CD4-positive, alpha-beta T cell treated with Interleukin-1 beta for 1 hour (primary cell): ENCODE measurements around the gene SCN2A.

Source experiments
- DNase-seq, 2 donors: peaks; one replicate each; pipeline ENCODE4 v3.0.0-alpha.2; 2020 to 2022

SCN2A gene

DNA sequence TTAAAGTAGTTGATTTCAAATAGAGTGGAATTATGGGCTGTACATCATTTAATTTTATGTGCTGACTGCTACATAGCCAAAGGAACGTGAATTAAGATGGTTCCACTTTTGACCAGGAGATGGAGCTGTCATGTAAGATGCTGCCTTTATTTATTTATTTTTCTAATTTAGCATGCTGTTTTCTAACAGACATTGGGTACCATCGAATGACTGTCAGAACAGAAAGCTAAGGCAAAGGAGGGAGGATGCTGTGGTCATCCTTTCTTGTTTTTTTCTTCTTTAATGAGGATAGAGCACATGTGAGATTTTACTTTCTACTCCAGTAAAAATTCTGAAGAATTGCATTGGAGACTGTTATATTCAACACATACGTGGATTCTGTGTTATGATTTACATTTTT lies at the start of gene SCN2A:
TSS of gene SCN2A (plus strand) at position 185 of the 400 bp plus-strand sequence. CDS start 56,410 bp downstream, outside the sequence.
- peak in 1 of 2 donors; percentile 4 for DNase-seq

DNA sequence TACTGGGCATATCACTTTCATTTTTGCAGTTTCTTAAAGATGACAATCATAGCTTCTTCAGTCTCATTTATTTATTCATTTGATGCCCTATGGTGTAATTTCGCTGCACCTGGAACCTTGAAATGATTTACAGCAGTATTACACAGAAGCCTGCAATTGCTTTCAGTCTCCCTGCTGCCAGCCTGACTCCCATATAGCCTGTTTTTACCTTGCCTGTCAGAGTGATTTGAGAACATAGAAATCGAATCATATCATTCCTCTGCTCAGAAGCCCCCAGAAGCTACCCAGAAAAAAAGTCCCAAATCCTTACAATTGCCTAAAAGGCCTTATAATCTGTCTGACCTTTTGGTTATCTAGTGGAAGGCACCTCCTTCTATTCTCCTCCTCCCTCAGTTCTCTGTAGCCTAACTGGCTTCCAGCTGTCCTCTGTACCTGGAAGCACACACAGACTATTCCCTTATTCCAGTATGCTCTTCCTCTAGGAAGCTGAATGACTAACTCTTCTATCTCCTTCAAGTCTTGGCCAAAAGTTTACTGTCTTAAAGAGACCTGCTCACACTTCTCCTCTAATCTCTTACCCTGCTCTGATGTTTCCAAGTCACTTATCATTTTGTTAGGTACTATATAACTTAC lies 48.0 kb upstream of the SCN2A start:
- no peak for DNase-seq

DNA sequence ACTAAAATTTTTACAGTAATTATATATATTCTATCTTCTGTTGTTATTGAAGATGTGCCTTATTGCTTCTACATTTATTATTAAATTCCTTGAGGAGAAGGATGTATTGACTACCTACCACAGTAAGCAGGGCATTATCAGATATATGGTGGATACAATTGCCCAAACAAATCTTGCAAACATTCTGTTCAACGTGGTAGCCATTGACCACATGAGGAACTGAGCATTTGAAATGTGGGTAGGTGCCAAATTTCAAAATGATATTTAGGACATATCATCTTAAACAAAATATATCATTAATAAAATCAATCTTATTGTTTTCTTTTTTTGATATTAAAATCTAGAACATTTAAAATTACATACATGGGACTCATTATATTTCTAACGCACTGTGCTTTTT lies 46.5 kb upstream of the SCN2A start:
- DNase-seq: no peak

DNA sequence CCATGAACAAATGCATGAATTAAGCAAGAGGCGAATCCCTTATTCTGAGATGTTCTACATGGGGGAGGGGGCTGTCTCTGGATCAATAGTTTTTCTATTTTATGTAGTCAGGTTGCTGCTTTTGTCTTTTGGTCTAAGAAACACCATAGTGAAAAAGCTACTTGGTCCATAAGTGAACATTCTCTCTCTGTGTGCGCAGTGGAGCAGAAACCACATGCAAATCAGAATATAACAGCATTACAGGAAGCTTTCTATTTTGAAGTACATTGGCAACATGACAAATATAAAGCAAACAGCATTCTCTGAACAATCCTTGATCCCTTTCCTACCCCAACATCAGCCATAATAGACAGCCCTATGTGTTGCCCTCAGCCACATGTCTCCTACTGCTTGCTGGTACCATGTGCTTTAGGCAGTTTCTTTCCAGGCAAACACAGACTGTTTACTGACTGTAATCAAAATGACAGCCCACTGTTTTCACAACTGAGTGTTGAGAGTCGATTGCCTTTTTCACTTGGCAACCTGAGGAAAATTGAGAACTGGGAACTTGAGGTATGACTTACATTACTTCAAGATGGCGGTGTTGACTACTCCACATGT lies 45.9 kb upstream of the SCN2A start:
- DNase-seq: peak in 1 of 2 donors; percentile 6

DNA sequence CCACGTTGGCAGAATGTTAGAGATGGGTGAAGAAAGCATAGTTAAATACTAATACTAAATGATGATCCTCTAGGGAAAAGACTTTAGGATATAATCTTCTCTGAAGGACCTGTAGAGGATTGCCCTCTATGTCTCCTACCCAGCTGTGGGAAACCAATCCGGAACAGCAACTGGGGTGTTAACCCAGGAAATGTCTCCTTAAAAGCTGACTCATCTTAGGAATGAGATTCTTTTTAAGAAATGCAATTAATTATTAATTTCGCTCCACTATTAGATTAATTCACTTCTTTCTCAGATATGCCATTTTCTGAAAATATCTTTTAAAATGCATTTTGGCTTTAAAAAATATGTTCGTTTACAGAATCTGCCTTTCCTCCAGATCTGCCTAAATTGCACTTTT lies 42.8 kb upstream of the SCN2A start:
- DNase-seq: no peak

DNA sequence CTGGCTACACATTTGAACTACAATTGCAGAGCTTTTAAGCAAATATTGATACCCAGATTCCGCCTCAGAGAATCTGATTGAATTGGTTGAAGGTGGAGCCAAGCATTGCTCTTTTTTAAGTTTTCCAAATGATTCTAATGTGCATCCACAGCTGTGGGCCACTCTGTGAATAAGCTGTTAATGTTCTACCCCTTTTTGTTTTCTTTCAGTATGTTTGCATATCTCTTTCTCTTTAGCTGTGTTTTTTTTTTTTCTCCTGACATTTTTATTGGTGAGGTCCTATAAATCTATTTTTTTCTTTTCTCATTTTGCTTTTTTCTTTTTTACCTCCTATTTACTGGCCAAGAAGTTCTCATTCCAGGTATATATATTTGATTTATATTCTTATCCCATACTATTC lies 41.9 kb upstream of the SCN2A start:
- no peak for DNase-seq

DNA sequence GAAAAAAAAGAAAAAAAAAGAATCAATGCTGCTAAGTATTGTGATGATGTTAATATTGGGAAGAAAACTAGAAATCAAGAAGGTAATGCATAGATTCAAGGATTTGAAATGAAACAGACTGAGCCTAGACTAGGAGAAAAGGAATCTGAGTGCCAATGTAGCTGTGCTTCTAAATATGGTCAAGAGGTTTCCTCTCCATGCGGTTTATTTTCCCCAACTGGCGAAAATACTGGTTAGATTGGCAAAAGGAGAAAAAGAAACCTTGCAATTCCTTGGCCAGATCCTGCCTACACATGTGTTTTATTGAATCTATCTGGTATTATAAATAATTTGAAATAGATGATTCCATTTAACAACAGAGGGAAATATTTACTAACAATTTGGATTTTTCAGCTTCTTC lies 41.0 kb upstream of the SCN2A start:
- DNase-seq: no peak

DNA sequence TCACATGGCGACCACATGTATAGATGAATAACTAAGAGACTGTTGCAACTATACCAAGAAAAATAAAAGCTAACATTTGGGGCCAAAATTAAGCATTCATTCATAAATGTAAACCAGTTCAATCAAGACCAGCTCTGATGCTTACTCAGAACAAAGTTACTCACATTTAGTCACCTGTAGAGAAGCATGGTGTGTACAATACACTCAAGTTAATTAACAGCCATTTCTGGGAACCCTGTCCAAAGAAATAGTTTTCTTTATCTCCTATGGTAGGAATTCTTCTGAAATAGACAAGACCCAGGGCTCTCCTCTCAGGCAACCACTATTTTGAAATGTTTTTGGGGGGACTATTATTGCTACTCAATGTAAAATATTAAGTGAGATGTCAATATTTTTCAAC lies 37.0 kb upstream of the SCN2A start:
- no peak for DNase-seq

DNA sequence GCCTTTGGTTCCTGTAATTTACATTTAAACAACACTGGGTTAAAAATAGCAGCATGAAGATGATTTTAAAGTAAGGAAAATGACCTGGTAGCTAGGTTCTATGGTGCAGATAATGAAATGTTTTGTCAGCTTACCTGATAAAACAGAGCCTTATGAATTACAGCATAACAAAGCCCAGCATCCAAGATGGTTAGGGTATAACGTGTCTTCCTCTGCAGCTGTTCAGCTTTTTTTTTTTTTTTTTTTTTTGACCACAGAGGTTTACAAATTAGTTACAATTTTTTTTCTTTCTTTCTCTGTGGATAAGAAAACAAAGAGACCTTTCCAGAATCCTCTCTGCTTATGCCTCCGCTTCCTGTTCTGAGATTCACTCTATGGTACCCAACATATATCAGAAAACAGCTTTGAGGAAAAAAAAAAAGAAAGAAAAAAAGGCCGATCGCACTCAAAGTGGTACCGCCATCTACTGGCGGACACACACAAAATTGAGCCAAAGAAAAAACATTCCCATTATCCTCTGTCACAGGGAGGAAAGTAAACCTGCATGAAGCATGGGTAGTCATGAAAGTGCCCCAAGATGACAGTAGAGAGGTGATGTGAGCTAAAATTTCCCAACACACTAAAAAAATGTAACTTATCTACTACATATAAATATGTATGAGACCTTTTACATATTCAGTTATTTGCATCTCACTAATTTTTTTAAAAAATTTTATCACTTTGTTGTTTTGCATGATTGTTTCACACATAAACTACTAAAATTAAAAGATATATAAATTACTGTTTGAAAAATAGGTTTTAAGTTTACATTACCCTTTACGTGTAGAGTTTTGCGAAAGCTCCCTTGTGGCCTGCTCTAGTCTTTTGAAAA lies 35.3 kb upstream of the SCN2A start, which contains the start of gene SCN3A:
TSS of gene SCN3A (minus strand) at position 362 of the 871 bp plus-strand sequence. CDS start 27,656 bp downstream, outside the sequence.
- peak in 1 of 2 donors; percentile 3 for DNase-seq

DNA sequence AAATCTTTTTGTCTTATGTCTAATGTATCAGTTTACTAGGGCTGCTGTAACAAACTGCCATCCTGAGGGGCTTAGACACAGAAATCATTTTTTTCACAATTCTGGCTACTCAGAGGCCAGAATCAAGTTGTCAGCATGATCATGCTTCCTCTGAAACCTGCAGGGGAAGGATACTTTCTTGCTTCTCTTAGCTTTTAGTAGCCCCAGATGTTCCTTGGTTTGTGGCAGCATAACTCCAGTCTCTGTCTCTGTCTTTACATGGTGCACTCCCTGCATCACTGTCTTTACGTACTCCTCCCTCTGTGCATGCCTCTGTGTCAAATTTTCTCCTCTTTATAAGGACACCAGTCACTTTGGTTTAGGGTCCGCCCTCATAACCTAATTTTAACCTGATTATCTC lies 33.3 kb upstream of the SCN2A start:
- no peak for DNase-seq

DNA sequence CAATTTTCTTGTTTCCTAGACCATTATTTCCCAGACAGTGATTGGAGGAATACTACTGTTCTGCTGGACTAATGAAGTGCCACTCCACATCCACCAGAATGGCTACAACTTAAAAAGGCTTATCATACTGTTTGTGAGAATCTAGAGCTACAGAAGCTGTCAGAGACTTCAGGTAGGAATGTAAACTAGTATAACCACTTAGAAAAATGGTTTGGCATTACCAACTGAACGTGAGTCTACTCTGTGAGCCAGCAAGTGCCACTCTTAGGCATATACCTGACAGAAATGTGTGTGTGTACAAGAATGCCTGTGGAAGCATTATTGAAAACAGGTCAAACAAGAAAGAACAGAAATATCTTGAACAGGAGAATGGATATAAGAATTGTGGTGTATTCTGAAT lies 31.1 kb upstream of the SCN2A start:
- DNase-seq: no peak

DNA sequence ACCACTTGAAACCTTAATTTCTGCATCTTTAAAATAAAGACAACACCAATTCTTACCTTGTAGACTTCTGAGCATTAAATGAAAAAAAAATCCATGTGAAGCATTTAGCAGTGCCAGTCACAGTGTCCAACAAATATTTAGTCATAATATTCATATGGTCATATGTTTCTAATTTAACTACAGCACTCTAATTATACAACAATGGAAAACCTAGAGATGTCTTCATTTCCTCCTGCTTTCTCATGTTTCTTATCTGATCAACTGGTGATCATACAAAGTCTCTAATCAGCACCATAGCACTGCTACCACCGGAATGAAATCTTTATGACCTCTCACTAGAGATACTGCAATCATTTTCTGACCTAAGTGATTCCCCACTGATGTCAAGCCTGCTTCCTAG lies 25.1 kb upstream of the SCN2A start:
- DNase-seq: no peak

DNA sequence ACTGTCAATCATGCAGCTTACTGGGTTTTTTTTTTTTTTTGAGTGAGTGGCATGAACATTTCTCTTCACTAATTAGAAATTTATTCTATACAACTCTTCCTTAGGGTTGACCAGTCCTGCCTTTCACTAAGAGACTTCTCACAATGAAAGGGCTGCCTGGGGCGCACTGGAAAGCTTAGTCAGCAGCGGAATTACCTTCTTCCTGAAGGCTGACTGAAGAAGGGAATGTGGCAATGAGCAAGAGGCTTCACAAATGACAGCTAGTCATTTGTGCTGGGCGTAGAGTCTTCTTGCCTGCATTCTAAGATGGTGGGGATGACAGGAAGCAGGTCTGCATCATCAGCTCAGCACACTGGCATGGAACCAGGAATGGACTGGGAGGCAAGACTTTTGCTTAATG lies 19.7 kb upstream of the SCN2A start:
- DNase-seq: no peak

DNA sequence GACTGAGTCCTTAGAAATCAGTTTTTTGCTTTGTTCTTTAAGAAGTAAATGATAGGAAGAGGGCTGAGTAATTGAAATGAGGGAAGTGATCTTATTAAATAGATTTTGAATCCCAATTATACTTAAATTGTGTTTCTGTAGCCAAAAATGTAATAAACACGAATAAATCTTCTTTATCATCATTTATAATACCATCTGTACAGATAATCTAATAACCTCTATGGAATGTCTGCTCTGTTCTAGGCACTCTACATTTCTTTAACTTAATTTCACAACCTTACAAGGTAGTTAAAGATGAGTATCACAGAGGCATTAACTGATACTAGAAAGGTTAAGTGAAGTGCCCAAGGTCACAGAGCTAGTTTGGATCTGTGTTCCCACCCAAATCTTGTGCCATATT lies 14.3 kb upstream of the SCN2A start:
- no peak for DNase-seq

DNA sequence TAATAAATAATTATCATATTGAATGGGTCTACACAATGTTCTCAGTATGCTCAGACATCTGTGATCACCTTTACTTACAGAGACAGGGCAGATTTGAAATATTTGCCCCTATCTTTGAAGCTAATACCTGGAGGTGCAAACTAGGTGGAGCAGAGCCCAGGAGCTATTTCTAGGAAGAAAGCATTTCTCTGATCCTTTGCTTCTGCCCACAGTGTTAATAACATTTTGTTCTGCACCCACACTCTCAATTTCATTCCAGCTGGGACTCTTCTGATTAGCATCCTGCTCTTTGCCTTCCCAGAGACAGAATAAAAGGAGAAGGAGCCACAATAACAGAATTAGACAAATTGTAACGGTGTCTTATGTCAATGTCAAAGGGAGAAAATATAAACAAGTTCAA lies 11.6 kb upstream of the SCN2A start:
- DNase-seq: no peak

DNA sequence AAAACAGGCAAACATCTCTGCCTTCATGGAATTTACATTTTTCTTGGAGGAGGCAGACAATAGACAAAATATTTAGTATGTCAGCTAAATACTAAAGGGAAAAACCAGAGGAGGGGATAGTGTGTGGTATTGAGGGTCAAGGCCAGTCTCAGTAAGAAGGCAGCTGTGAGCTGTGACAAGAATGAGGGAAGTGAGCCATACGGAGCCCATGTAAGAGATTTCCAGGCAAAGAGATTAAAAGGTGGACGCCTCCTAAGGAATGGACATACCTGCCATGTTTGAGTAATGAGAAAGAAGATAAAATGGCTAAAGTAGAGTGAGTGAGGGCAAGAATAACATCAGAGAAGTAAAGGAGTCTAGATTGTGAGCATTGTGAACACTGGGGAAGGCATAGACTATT lies 2.2 kb upstream of the SCN2A start:
- DNase-seq: no peak

DNA sequence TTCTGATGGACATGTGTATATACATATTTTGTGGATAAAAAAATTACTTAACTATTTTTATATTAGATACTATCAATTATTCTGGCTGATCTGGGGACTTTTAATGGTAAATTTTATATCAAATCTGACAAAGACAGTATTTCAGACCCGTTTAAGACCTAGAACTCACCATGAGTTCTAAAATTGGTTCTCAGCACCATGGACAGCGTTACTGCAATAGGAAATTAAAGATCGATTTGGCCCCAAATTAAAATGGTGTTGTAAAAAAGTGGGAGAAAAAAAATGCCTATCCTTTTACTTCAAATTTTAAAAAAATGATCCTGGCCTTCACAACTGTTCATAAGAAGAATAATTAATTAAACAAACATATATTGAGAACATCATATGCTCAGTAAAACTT lies 919 bp upstream of the SCN2A start:
- no peak for DNase-seq

DNA sequence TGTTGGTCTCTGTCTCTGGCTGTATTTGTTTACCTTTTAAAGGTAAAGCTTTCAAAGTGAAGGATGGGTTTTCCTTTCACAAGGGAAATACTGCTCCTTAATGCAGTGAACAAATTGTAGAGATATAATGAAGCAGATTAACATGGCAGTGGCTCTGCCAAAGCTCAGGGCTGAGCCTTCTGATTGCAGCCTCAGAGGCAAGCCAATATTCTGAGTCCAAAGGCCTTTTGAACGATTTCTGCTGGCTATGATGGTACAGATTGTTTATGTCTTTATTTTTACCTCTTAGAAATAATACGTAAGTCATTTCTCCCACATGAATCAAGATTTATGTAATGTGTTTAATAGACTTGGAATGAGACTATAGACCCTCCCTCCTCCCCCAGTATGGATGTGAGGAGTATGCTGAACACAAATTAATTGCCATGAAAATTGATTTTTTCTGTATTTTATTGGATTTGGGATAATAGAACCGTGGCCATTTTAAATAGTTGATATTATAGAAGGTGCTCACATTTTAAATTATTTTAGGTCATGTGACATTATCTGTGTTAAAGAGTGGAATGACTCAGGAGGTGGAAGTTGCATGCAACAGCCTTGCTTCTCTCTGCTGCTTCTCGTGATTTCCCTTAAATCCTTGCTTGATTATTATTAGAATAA lies 772 bp downstream of the SCN2A start:
- DNase-seq: no peak

DNA sequence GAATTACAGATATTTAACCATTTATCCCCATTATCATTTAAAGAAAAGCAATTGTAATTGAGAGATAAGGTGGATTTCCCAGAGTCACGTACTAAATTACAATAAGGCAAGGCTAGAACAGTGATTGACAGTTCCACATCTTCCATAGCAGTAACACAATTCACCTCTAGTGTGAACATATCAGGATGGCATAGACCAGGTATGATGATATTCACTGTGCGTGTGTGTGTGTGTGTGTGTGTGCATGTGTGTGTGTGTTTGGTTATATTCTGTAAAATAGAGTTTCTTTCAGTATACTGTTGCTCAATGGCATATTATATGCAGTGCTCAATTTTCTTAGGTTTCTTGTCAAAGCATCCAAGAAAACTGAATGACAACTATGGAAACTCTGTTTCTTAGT lies 1.7 kb downstream of the SCN2A start:
- DNase-seq: no peak

DNA sequence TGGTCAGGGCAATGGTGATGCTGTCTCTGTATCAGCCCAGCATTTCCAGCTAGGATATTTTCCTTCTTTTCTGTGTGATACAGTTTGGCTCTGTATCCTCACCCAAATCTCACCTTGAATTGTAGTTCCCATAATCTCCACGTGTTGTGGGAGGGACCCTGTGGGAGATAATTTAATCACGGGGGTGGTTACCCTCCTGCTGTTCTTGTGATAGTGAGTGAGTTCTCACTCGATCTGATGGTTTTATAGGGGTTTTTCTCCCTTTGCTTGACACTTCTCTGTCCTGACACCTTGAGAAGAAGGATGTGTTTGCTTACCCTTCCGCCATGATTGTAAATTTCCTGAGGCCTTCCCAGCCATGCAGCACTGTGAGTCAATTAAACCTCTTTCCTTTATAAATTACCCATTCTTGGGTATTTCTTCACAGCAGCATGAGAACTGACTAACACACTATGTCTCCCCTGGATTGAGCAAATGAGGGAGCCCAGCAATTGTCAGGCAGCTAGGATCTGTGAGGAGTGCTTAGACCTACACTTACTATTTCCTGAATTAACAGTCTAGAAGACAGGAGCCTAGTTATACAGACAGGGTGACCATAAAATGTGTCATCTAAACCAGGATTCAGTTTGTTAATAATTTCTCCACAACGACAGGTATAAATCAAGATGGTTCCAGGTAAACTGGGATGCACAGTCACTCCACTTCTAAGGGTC lies 6.0 kb downstream of the SCN2A start:
- DNase-seq: no peak

DNA sequence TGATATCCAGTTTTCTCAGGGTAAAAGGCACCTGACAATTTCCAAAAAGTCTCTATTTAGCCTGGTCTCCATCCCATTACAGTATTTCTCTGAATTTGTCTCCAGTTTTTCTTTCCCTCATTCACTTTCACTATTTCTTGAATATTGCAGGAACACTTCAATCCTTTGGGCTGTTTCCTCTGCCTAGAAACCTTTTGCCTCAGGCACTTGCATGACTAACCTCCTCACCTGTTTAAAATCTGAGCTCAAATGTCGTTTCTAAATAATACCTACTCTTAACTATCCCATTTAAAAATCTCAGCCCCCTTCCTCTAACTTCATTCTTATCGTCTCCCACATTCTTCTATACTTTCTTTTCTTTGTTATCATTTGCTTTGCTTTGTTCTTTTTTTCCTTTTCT lies 9.0 kb downstream of the SCN2A start:
- no peak for DNase-seq

DNA sequence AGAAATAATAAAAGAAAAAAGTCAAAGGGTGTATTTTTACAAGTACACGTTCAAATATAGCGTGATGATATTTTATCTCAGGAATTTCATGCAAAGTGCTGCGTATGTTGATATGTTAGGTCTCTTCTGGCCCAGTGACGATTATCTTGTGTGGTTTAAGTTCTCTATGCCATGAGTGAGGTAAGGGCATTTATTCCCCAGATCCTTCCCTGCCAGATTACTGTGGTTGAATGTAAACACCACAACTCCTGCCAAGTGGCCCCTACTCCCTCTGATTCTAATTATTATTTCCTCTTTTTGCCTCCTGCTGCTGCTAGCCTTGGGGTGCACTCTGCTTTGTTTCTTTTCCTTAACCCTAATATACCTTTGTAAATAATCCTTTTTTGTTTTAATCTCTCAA lies 12.2 kb downstream of the SCN2A start:
- DNase-seq: no peak

DNA sequence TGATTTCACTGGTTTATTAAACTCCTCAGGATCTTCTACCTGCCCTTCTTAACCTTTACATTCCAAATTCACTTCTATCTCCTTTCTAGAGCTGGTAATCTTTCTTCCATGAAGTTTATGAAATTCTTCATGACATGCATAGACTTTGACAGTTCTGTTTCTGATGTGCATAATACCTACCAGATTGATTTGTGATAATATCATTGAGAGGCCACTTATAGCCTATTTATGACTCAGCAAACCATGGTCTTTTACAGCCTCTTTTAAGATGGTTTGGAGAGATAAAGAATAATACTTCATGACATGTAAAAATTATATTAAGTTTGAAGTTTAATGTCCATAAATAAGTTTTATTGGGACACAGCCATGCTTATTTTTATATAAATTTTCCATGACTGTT lies 14.0 kb downstream of the SCN2A start:
- DNase-seq: no peak
